Cardiac muscle cell (in vitro differentiated cells and primary cell): ENCODE data around the gene FERMT3. TPM values are rescaled to one million over a fixed set of nuclear protein-coding genes. Genes with fewer than 3 reads are reported as not detected.

Experiments used
- DNase-seq, 2 donors: peaks; one replicate each; pipeline versions ENCODE4 v3.0.0 to v3.0.0-alpha.2; 2010 to 2017; ENCODE audit warnings: low read depth in 1 of 2, low spot score in 1 of 2
- H3K27ac ChIP-seq: fragments of 200-600 bp; sonication (generic); 2 replicates; pipeline ENCODE4 v1.5.1; 2016
- H3K27me3 ChIP-seq: fragments of 200-600 bp; sonication (generic); 2 replicates; pipeline ENCODE4 v1.6.0; 2016; ENCODE audit warnings: control low read depth
- H3K36me3 ChIP-seq: fragments of 200-600 bp; sonication (generic); 2 replicates; pipeline ENCODE4 v1.5.1; 2016; ENCODE audit warnings: control low read depth
- H3K4me1 ChIP-seq: fragments of 200-600 bp; sonication (generic); 2 replicates; pipeline ENCODE4 v1.8.1; 2017; ENCODE audit warnings: low read depth, mild to moderate bottlenecking, mixed run types
- H3K4me3 ChIP-seq: fragments of 200-600 bp; sonication (generic); 2 replicates; pipeline ENCODE4 v1.5.1; 2016; ENCODE audit warnings: mild to moderate bottlenecking
- H3K9me3 ChIP-seq: fragments of 200-600 bp; sonication (generic); 2 replicates; pipeline ENCODE4 v1.5.1; 2017; ENCODE audit warnings: low read depth, mild to moderate bottlenecking, control low read depth
- CTCF ChIP-seq: IDR thresholded peaks from 2 replicates; pipeline ENCODE4 v1.5.1; 2012; ENCODE audit warnings: low read depth, mild to moderate bottlenecking, low read length
- polyA plus RNA-seq: library from polyadenylated mRNA; unstranded; fragments of >200 nt; fragmentation: Nextera tagmentation; extraction: Ambion mirVana; gene quantifications from 2 replicates; pipeline ENCODE4 v1.2.1, GENCODE V29; 2016
- total RNA-seq: library from RNA; depleted of rRNA; stranded (reverse); fragments of >200 nt; gene quantifications from 2 replicates; pipeline ENCODE4 v1.2.3, GENCODE V29; 2016

The FERMT3 gene
- total and polyA plus RNA-seq, 2 experiments from 2014 or later = 1.1 to 1.8 TPM

DNA sequence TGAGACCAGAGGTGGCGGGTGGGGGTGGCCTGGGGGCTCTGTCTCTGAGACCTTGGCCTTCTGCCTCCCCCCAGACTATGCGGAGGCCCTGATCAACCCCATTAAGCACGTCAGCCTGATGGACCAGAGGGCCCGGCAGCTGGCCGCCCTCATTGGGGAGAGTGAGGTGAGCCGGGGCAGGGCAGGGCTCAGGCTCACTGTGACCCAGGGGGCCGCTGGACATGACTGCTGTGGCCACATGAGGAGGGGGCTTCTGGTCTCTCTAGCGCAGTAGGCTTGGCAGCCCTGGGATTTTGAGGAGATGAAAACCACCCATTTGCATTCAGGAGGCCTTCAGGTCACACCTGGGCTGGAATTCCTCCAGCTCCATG is 57.4 kb downstream of the FERMT3 start:
- H3K27me3 ChIP-seq = no peaks in the 10 kb centered on the region
- H3K27ac ChIP-seq = no peak overlapping the region
- no peak for TF ChIP-seq CTCF
- no peak overlapping the region for H3K4me3 ChIP-seq
- no peaks in the 10 kb centered on the region for H3K9me3 ChIP-seq
- H3K4me1 ChIP-seq = peaks cover 6% of the 10 kb centered on the region
- no peaks in the 10 kb centered on the region for H3K36me3 ChIP-seq
- no peak for DNase-seq

DNA sequence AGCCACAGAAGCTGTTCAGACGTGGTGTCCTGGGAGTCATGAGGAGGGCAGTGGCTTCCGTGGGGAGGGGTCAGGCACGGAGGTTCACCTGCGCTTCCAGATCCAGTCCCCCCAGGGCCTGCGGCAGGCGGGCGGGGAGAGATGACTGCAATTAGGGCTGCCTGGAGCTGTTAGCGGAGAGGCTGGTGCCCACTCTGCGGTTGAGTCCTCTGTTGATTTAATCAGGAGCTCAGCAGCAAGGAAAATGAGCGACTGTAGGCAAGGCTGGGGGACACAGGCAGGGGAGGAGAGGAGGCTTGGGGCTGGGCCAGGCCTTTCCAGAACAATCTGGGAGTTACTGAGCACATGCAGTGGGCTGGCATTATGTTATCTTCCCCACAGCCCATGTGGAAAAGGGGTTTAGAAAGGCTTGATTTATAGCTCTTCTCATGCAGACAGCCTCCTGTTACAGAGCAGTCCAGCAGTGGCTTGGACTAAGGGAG is 57.9 kb downstream of the FERMT3 start:
- H3K27me3 ChIP-seq = no peaks in the 10 kb centered on the region
- TF ChIP-seq CTCF = no peak
- H3K9me3 ChIP-seq = no peaks in the 10 kb centered on the region
- DNase-seq = no peak
- H3K4me1 ChIP-seq = peaks cover 8% of the 10 kb centered on the region
- H3K4me3 ChIP-seq = no peak overlapping the region
- no peak overlapping the region for H3K27ac ChIP-seq
- no peaks in the 10 kb centered on the region for H3K36me3 ChIP-seq

DNA sequence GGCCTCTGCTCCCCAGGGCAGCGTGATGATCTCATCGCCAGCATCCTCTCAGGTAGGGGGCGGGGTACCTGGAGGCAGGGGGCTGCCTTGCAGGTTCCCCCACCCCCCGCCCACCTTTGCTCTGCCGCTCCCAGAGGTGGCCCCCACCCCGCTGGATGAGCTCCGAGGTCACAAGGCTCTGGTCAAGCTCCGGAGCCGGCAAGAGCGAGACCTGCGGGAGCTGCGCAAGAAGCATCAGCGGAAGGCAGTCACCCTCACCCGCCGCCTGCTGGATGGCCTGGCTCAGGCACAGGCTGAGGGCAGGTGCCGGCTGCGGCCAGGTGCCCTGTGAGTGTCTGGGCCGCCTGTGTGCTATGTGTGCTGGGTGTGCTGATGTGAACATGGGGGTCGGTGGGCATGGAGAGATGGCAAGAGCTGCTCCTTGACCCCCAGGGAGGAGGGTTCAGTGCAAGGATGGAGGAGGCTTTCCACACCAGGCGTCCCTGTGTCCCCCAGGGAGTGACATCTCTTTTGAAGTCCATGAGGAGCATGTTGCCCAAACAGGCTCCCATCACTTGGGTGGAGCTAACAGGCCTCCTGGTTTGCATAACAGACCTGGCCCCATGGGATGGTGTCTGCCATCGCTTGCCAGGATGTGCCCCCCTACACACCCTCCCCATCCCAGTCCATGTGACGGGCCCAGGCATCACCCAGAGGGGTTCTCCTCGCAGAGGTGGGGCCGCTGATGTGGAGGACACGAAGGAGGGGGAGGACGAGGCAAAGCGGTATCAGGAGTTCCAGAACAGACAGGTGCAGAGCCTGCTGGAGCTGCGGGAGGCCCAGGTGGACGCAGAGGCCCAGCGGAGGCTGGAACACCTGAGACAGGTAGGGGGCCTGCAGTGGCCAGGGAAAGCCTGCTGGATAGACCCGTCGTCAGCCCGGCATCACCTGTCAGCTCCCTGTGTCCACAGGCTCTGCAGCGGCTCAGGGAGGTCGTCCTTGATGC is 58.9 kb downstream of the FERMT3 start:
- no peaks in the 10 kb centered on the region for H3K9me3 ChIP-seq
- H3K27ac ChIP-seq = no peak overlapping the region
- H3K4me3 ChIP-seq = no peak overlapping the region
- no peak for DNase-seq
- H3K27me3 ChIP-seq = no peaks in the 10 kb centered on the region
- H3K36me3 ChIP-seq = no peaks in the 10 kb centered on the region
- TF ChIP-seq CTCF = no peak
- H3K4me1 ChIP-seq = peaks cover 8% of the 10 kb centered on the region

- no peaks in the 10 kb centered on the region for H3K27me3 ChIP-seq
- no peak overlapping the region for H3K27ac ChIP-seq
- H3K9me3 ChIP-seq = no peaks in the 10 kb centered on the region
- peaks cover 8% of the 10 kb centered on the region for H3K4me1 ChIP-seq
- no peaks in the 10 kb centered on the region for H3K36me3 ChIP-seq
- H3K4me3 ChIP-seq = no peak overlapping the region
- no peak for TF ChIP-seq CTCF
- DNase-seq = no peak
Observed at GRCh38 chr11:64266339-64266738, 59.8 kb downstream of the FERMT3 start.

DNA sequence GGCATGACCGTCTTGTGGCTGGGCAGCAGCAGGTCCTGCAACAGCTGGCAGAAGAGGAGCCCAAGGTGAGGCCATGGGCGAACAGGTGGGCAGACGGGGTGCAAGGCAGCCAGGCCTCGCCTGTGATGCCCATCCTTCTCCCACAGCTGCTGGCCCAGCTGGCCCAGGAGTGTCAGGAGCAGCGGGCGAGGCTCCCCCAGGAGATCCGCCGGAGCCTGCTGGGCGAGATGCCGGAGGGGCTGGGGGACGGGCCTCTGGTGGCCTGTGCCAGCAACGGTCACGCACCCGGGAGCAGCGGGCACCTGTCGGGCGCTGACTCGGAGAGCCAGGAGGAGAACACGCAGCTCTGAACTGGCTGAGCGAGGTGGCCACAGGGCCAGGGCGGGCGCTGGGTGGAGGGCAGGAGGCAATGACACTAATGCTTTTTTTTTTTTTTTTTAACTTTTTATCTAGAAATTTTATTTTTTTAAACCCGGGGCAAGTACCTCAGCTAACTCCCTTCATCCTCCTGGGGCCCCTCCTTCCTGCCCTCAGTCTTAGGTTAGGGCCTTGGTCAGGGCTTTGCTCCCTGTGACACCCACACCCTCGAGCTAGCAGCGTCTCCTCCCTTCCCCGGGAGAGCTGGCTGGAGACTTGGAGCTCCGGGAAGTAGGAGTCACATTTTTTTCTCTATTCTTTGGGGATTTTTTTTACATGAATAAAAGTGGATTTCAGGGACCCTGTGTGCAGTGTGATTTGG is 60.9 kb downstream of the FERMT3 start:
- no peaks in the 10 kb centered on the region for H3K36me3 ChIP-seq
- DNase-seq = peak in 1 of 2 donors; percentile 35
- H3K9me3 ChIP-seq = no peaks in the 10 kb centered on the region
- H3K4me1 ChIP-seq = peaks cover 8% of the 10 kb centered on the region
- no peak for TF ChIP-seq CTCF
- H3K4me3 ChIP-seq = no peak overlapping the region
- H3K27me3 ChIP-seq = no peaks in the 10 kb centered on the region
- no peak overlapping the region for H3K27ac ChIP-seq
